Lung (tissue), 12 donors: Measurements from ENCODE around the gene CDC25A. TPM values are rescaled to one million over a fixed set of nuclear protein-coding genes. Genes with fewer than 3 reads are reported as not detected.
A peak's percentile ranks its signal among the peaks of the same experiment; 100 is the strongest.

Experiments used
- ATAC-seq: fragments of 200-7000 bp; cut with Tn5 transposase; one replicate; pipeline ENCODE4 v1.9.1; 2020; ENCODE audit warnings: moderate number of reproducible peaks; ENCODE audit not compliant: insufficient read depth, low FRiP score
- DNase-seq, 3 donors: peaks; one replicate each; pipeline ENCODE4 v3.0.0-alpha.2; 2013 to 2017
- H3K27ac ChIP-seq, 2 donors: one replicate each; pipeline ENCODE4 v1.5.1; 2013; ENCODE audit warnings: mild to moderate bottlenecking in 2 of 2, moderate library complexity in 2 of 2, control low read depth in 1 of 2, inconsistent platforms in 1 of 2, low read depth in 1 of 2, low read length in 1 of 2
- H3K27me3 ChIP-seq, 3 donors: one replicate each; pipeline ENCODE4 v1.5.1; 2013; ENCODE audit warnings: low read length in 2 of 3; ENCODE audit not compliant: control insufficient read depth in 3 of 3, insufficient read depth in 3 of 3
- H3K36me3 ChIP-seq, 4 donors: one replicate each; pipeline ENCODE4 v1.5.1; 2013; ENCODE audit warnings: low read length in 4 of 4, mild to moderate bottlenecking in 1 of 4, moderate library complexity in 1 of 4; ENCODE audit not compliant: control insufficient read depth in 4 of 4, insufficient read depth in 4 of 4
- H3K4me1 ChIP-seq, 5 donors: one replicate each; pipeline ENCODE4 v1.5.1; 2013; ENCODE audit warnings: low read length in 5 of 5, mild to moderate bottlenecking in 2 of 5, moderate library complexity in 1 of 5; ENCODE audit not compliant: control insufficient read depth in 5 of 5, insufficient read depth in 5 of 5
- H3K4me3 ChIP-seq: one replicate; pipeline ENCODE4 v1.5.1; 2013; ENCODE audit warnings: mild to moderate bottlenecking, control low read depth, moderate library complexity
- H3K9ac ChIP-seq, 2 donors: one replicate each; pipeline ENCODE4 v1.5.1; 2013; ENCODE audit warnings: low read length in 2 of 2, control low read depth in 1 of 2; ENCODE audit not compliant: insufficient read depth in 1 of 2
- H3K9me3 ChIP-seq, 4 donors: one replicate each; pipeline ENCODE4 v1.5.1; 2013; ENCODE audit warnings: low read length in 3 of 4, mild to moderate bottlenecking in 1 of 4, moderate library complexity in 1 of 4; ENCODE audit not compliant: control insufficient read depth in 4 of 4, insufficient read depth in 3 of 4
- CTCF ChIP-seq: IDR thresholded peaks from 2 replicates; pipeline ENCODE4 v1.5.1; 2012; ENCODE audit warnings: mild to moderate bottlenecking; ENCODE audit errors: control extremely low read depth, extremely low read depth
- WGBS, 2 donors: extraction: QIAGEN DNeasy Blood & Tissue Kit; methylation state at CpG; one replicate each; pipeline ENCODE4 v1.1.7; 2013; 5-methylcytosine and 5-hydroxymethylcytosine counted together
- polyA plus RNA-seq, 2 donors: library from polyadenylated mRNA; stranded (reverse); fragments of 200-250 nt; gene quantifications; one replicate each; pipeline ENCODE4 v1.2.1, GENCODE V29; 2013
- total RNA-seq, 2 donors: library from RNA; depleted of rRNA in 1 of 2; stranded (reverse); fragments of >200 nt in 1 of 2; gene quantifications; one replicate each; pipeline ENCODE4 v1.2.1, GENCODE V29; 2014 to 2021
- donor health status: control.
- donor health status: control.
- donor health status: Bipolar disorder and iron deficiency.
- donor health status: healthy.
- donor health status: DM: yes; HTN: yes; CAD: no.

CDC25A gene
- total and polyA plus RNA-seq, 4 donors, result 0.57 to 1.5 (median 1.1) TPM

- TF ChIP-seq CTCF, result no peak
- Histone ChIP-seq H3K4me1 (peaks cover 0 to 4% (median 0%) of the 10 kb centered on the region in 5 donors), H3K27ac (peak within 1 kb of the TSS in 1 of 2 donors; percentile 21), H3K36me3 (no peaks in the 10 kb centered on the region), H3K9ac (no peak within 1 kb of the TSS), H3K9me3 (no peaks in the 10 kb centered on the region), H3K4me3 (no peak within 1 kb of the TSS), H3K27me3 (no peaks in the 10 kb centered on the region)
- WGBS, 2 donors, result 61 to 73% methylated on average over 11 of the region's 11 CpGs
- peak; percentile 35 for ATAC-seq
- peak; percentile 27 to 56 (median 28) for DNase-seq
Measured at GRCh38 chr3:48222616-48223513, 34.6 kb upstream of the CDC25A start, which contains the start of gene CAMP. TSS of gene CAMP (plus strand) at chr3:48223495. CDS start at chr3:48223512, 17 bp downstream.

GRCh38 chr3:48220746-48221145, 32.5 kb upstream of the CDC25A start:
- Histone ChIP-seq H3K9me3 (no peaks in the 10 kb centered on the region), H3K4me3 (no peak overlapping the region), H3K4me1 (peaks cover under 1 to 10% (median 7%) of the 10 kb centered on the region in 5 donors), H3K27ac (no peak overlapping the region), H3K36me3 (no peaks in the 10 kb centered on the region), H3K27me3 (no peaks in the 10 kb centered on the region), H3K9ac (no peak overlapping the region)
- WGBS, 2 donors, result 64 to 81% methylated on average over 9 of the region's 9 CpGs
- no peak for TF ChIP-seq CTCF
- ATAC-seq (no peak), DNase-seq (no peak)

GRCh38 chr3:48219543-48219942, 31.3 kb upstream of the CDC25A start:
- H3K27ac ChIP-seq, result no peak overlapping the region
- ATAC-seq (no peak), DNase-seq (no peak)
- no peak for TF ChIP-seq CTCF
- H3K9ac ChIP-seq, result no peak overlapping the region
- H3K4me1 ChIP-seq, result peaks cover 4 to 20% (median 14%) of the 10 kb centered on the region in 5 donors
- no peaks in the 10 kb centered on the region for H3K36me3 ChIP-seq
- H3K9me3 ChIP-seq, result no peaks in the 10 kb centered on the region
- H3K27me3 ChIP-seq, result no peaks in the 10 kb centered on the region
- H3K4me3 ChIP-seq, result no peak overlapping the region
- WGBS, 2 donors, result 80 to 89% methylated on average over 3 of the region's 3 CpGs
